ENCODE data around the gene DENND4C.

The DENND4C gene

DNA sequence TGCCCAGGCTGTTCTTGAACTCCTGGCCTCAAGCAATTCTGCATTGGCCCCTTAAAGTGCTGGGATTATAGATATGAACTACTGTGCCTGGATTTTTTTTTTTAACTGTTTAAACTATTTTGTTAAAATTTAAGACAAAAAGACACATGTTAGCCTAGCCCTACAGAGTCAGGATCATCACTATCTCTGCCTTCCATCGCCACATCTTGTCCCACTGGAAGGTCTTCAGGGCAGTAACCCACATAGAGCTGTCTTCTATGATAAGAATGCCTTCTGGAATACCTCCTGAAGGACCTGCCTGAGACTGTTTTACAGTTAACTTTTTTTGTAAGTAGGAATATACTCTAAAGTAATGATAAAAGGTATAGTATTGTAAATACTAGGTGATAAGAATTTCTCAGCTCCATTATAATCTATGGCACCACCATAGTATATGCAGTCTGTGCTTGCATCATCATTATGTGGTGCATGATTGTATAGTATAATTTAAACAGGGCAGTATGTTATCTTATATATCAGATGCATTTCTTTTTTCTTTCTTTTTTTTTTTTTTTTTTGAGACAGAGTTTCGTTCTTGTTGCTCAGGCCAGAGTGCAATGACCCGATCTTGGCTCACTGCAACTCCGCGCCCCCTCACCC, 52.7 kb downstream of the DENND4C start:
- TF ChIP-seq, protein P1, sequence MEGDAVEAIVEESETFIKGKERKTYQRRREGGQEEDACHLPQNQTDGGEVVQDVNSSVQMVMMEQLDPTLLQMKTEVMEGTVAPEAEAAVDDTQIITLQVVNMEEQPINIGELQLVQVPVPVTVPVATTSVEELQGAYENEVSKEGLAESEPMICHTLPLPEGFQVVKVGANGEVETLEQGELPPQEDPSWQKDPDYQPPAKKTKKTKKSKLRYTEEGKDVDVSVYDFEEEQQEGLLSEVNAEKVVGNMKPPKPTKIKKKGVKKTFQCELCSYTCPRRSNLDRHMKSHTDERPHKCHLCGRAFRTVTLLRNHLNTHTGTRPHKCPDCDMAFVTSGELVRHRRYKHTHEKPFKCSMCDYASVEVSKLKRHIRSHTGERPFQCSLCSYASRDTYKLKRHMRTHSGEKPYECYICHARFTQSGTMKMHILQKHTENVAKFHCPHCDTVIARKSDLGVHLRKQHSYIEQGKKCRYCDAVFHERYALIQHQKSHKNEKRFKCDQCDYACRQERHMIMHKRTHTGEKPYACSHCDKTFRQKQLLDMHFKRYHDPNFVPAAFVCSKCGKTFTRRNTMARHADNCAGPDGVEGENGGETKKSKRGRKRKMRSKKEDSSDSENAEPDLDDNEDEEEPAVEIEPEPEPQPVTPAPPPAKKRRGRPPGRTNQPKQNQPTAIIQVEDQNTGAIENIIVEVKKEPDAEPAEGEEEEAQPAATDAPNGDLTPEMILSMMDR (IDR thresholded peaks at IDR 0.05; ENCODE audit: low read depth, low read length, missing control alignments) = no peak
- in situ Hi-C loops (cut with HindIII; ENCODE audit: low sequenced_read_pairs) = no loop called here
- no peak overlapping the region for H3K4me3 ChIP-seq (ENCODE audit: low read depth, low read length)
- no peak for DNase-seq (ENCODE audit: low read depth)

DNA sequence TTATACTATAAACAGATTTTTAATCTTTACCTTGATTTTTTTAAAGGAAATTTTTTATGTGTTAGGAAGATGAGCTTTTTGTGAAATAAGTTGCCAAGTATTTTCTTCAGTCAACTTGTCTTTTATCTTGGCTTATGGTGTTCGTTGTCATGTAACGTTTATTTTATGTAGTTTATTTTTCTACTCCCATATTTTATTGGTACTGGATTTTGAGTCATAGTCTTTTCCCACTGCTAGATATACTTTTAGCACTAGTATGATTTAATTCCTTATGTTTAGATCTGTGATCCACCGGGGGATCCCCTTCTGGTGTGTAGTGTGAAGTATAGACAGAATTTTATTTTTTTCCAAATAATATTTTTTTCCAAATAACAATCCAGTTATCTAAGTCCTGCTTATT, 54.2 kb downstream of the DENND4C start:
- TF ChIP-seq, protein P1 (IDR thresholded peaks at IDR 0.05; ENCODE audit: low read depth, low read length, missing control alignments) = no peak
- in situ Hi-C loops (cut with HindIII; ENCODE audit: low sequenced_read_pairs) = no loop called here
- no peak overlapping the region for H3K4me3 ChIP-seq (ENCODE audit: low read depth, low read length)
- no peak for DNase-seq (ENCODE audit: low read depth)

DNA sequence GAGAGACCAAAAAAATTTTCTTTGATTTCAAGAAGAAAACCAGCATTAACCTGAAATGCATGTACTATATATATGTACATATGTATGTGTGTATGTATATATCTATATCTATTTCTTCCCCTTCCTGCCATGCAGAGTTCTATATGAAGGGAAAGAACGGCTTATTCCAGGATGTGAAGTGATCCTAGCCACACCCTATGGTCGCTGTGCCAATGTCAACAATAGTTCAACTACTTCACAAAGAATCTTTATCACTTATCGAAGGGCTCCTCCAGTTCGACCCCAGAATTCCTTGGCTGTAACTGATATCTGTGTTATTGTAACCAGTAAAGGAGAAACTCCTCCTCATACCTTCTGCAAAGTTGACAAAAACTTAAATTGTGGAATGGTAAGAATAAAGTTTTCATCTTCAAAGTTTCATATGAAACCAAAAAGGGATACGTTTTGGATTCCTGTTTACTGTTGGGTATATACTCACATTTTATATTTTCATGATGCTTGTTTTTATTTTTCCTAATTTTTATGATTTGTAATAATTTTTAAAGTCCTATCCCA, 56.2 kb downstream of the DENND4C start:
- H3K4me3 ChIP-seq (ENCODE audit: low read depth, low read length) = no peak overlapping the region
- DNase-seq (ENCODE audit: low read depth) = no peak
- TF ChIP-seq, protein P1 (IDR thresholded peaks at IDR 0.05; ENCODE audit: low read depth, low read length, missing control alignments) = no peak
- in situ Hi-C loops (cut with HindIII; ENCODE audit: low sequenced_read_pairs) = no loop called here

DNA sequence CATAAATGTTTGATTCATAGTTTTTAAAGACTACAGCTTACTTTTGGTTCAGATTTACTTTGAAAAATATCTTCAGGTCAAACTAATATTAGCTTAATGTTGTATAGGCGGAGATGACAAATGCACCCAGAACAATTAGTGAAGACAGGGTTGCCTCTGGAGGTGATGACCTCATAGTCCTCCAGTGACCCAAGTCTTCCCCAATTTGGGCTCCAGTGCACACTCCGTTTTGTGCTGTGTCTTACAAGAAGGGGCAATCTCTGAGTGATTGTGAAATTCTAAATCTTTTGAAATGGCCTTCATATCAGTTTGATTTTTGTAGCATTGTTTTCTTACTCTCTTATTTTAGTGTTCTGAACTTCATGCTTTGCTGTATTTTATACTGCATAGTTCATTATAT, 57.6 kb downstream of the DENND4C start:
- in situ Hi-C loops (cut with HindIII; ENCODE audit: low sequenced_read_pairs) = no loop called here
- no peak overlapping the region for H3K4me3 ChIP-seq (ENCODE audit: low read depth, low read length)
- no peak for DNase-seq (ENCODE audit: low read depth)
- TF ChIP-seq, protein P1 (IDR thresholded peaks at IDR 0.05; ENCODE audit: low read depth, low read length, missing control alignments) = no peak

DNA sequence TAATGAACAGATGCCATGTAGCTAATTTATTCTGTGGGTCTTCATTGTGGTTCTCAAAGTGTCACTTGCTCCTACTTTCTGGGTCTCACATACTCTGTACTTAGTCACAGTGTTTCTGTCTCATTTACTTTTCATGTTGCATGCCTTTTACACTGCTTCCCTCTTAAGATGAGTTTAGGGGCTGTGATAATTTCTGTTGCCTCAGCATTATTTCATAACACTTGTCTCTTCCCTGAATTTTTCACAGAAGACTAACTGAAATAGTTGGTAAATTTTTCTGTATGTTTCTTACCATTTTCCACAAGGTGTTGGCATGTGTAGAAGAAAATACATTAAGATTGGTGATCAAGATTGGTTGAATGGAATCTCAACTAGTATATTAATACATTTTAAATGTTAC, 59.6 kb downstream of the DENND4C start:
- in situ Hi-C loops (cut with HindIII; ENCODE audit: low sequenced_read_pairs) = no loop called here
- TF ChIP-seq, protein P1 (IDR thresholded peaks at IDR 0.05; ENCODE audit: low read depth, low read length, missing control alignments) = no peak
- H3K4me3 ChIP-seq (ENCODE audit: low read depth, low read length) = no peak overlapping the region
- DNase-seq (ENCODE audit: low read depth) = no peak

DNA sequence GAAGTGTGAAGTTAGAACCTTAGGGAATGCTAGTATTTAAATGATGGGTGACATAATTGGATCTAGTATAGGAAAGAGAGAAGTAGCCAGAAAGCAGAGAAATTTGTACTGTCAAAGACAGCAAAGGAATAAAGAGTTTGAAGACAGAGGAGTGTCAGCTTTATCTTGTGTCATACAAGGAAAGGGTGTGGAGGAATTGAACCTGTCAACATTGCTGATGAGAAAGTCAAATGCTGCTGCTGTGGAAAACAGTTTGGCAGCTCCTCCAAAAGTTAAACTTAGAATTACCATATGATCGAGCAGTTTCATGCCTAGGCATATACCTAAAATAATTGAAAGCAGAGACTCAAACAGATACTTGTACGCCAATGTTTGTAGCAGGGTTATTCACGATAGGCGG, 63.7 kb downstream of the DENND4C start:
- in situ Hi-C loops (cut with HindIII; ENCODE audit: low sequenced_read_pairs) = no loop called here
- no peak for DNase-seq (ENCODE audit: low read depth)
- TF ChIP-seq, protein P1 (IDR thresholded peaks at IDR 0.05; ENCODE audit: low read depth, low read length, missing control alignments) = no peak
- no peak overlapping the region for H3K4me3 ChIP-seq (ENCODE audit: low read depth, low read length)

All from astrocyte of the cerebellum (primary cell).